Fibroblast of lung (primary cell): ENCODE results near the gene CHAMP1. TPM values are rescaled to one million over a fixed set of nuclear protein-coding genes. Genes with fewer than 3 reads are reported as not detected.

Experiments
- DNase-seq, 2 donors: peaks; one replicate each; pipeline versions ENCODE4 v3.0.0 to v3.0.0-alpha.2; 2010; ENCODE audit warnings: low read depth in 2 of 2
- H2AFZ ChIP-seq: 2 replicates; pipeline ENCODE4 v1.5.1; 2012; ENCODE audit warnings: low read length, control low read depth, inconsistent platforms
- H3K27ac ChIP-seq: 2 replicates; pipeline ENCODE4 v1.5.1; 2011; ENCODE audit warnings: low read length, control low read depth; ENCODE audit not compliant: insufficient read depth
- H3K27me3 ChIP-seq: 2 replicates; pipeline ENCODE4 v1.5.1; 2011; ENCODE audit warnings: mild to moderate bottlenecking, low read length; ENCODE audit not compliant: control insufficient read depth, insufficient read depth
- H3K36me3 ChIP-seq: 2 replicates; pipeline ENCODE4 v1.5.1; 2011; ENCODE audit warnings: low read length; ENCODE audit not compliant: control insufficient read depth, insufficient read depth
- H3K4me1 ChIP-seq: 2 replicates; pipeline ENCODE4 v1.5.1; 2011; ENCODE audit warnings: low read length; ENCODE audit not compliant: control insufficient read depth, insufficient read depth; ENCODE audit errors: extremely low read depth
- H3K4me2 ChIP-seq: 2 replicates; pipeline ENCODE4 v1.5.1; 2011; ENCODE audit warnings: low read length, control low read depth; ENCODE audit not compliant: insufficient read depth; ENCODE audit errors: extremely low read depth
- H3K4me3 ChIP-seq, 4 experiments: fragments of 200-600 bp in 1 of 4; sonication (generic) in 1 of 4; replicated peaks in 1 of 4; 2 replicates each; pipeline ENCODE4 v1.5.1; 2011 to 2016; ENCODE audit warnings: low read length in 4 of 4, low read depth in 3 of 4, mild to moderate bottlenecking in 3 of 4, control low read depth in 2 of 4, inconsistent platforms in 1 of 4, mixed read lengths in 1 of 4; ENCODE audit not compliant: insufficient read depth in 1 of 4; ENCODE audit errors: control extremely low read depth in 1 of 4
- H3K79me2 ChIP-seq: 2 replicates; pipeline ENCODE4 v1.5.1; 2012; ENCODE audit warnings: mild to moderate bottlenecking, low read length, inconsistent platforms; ENCODE audit not compliant: control insufficient read depth, insufficient read depth
- H3K9ac ChIP-seq: 2 replicates; pipeline ENCODE4 v1.5.1; 2011; ENCODE audit warnings: mild to moderate bottlenecking, low read length, control low read depth; ENCODE audit not compliant: insufficient read depth
- H3K9me3 ChIP-seq: 2 replicates; pipeline ENCODE4 v1.5.1; 2012; ENCODE audit warnings: low read depth, low read length; ENCODE audit not compliant: control insufficient read depth, insufficient read depth
- H4K20me1 ChIP-seq: 2 replicates; pipeline ENCODE4 v1.5.1; 2011; ENCODE audit warnings: low read length; ENCODE audit not compliant: control insufficient read depth, insufficient read depth; ENCODE audit errors: extremely low read depth
- CTCF ChIP-seq, 2 donors: IDR thresholded peaks in 1 of 2; conservative IDR thresholded peaks in 1 of 2; 1 replicate in 1 of 2; 2 replicates in 1 of 2; pipeline ENCODE4 v1.5.1; 2011 to 2012; ENCODE audit warnings: low read length in 2 of 2, control low read depth in 1 of 2, inconsistent platforms in 1 of 2, low read depth in 1 of 2, mild to moderate bottlenecking in 1 of 2
- EZH2 ChIP-seq: IDR thresholded peaks from 2 replicates; pipeline ENCODE4 v1.5.1; 2012; ENCODE audit warnings: low read length, control low read depth, mild to moderate bottlenecking; ENCODE audit errors: missing control alignments
- polyA plus RNA-seq, 2 donors: library from polyadenylated mRNA; depleted of rRNA in 1 of 2; stranded (reverse) in 1 of 2; unstranded in 1 of 2; fragments of >200 nt; gene quantifications; 2 replicates each; pipeline ENCODE4 v1.2.1, GENCODE V29; 2011 to 2012; ENCODE audit warnings: missing spikeins in 1 of 2
- total RNA-seq: library from RNA; depleted of rRNA; stranded (reverse); fragments of >200 nt; gene quantifications from 2 replicates; pipeline ENCODE4 v1.2.1, GENCODE V29; 2014

The CHAMP1 gene
- total and polyA plus RNA-seq, 2 donors (not counting 1 experiment from before 2014, with no cell fraction given), result 14.5 to 35.2 TPM

GRCh38 chr13:114321256-114321655 lies 7.0 kb downstream of the CHAMP1 start:
- peaks cover 18% of the 10 kb centered on the region for H3K4me1 ChIP-seq
- no peaks in the 10 kb centered on the region for H3K27me3 ChIP-seq
- H3K79me2 ChIP-seq, result peaks cover 65% of the 10 kb centered on the region
- no peak overlapping the region for H2AFZ ChIP-seq
- no peak for TF ChIP-seq CTCF (conservative IDR thresholded peaks at IDR 0.05 in 1 of 2, IDR thresholded peaks at IDR 0.05 in 1 of 2; ENCODE audit: low read depth in 1 of 2, low read length in 2 of 2)
- TF ChIP-seq EZH2, result no peak
- H3K9ac ChIP-seq, result no peak overlapping the region
- H3K27ac ChIP-seq, result no peak overlapping the region
- peaks cover 19% of the 10 kb centered on the region for H3K36me3 ChIP-seq
- no peak overlapping the region for H3K4me3 ChIP-seq
- no peak for DNase-seq
- H4K20me1 ChIP-seq, result peaks cover 5% of the 10 kb centered on the region
- no peaks in the 10 kb centered on the region for H3K9me3 ChIP-seq
- no peak overlapping the region for H3K4me2 ChIP-seq

- Histone ChIP-seq H3K79me2 (peaks cover 45% of the 10 kb centered on the region), H3K4me3 (no peak overlapping the region), H3K9me3 (no peaks in the 10 kb centered on the region), H2AFZ (no peak overlapping the region), H3K27ac (no peak overlapping the region), H3K4me2 (no peak overlapping the region), H3K36me3 (peaks cover 19% of the 10 kb centered on the region), H3K4me1 (peaks cover 16% of the 10 kb centered on the region), H3K27me3 (no peaks in the 10 kb centered on the region), H4K20me1 (peaks cover 5% of the 10 kb centered on the region), H3K9ac (no peak overlapping the region)
- TF ChIP-seq CTCF (conservative IDR thresholded peaks at IDR 0.05 in 1 of 2, IDR thresholded peaks at IDR 0.05 in 1 of 2; ENCODE audit: low read depth in 1 of 2, low read length in 2 of 2), result no peak
- no peak for TF ChIP-seq EZH2
- DNase-seq, result no peak
These were observed 9.0 kb downstream of the CHAMP1 start for GRCh38 chr13:114323349-114323748.

- no peak overlapping the region for H3K4me3 ChIP-seq
- no peaks in the 10 kb centered on the region for H3K27me3 ChIP-seq
- H3K79me2 ChIP-seq, result peaks cover 39% of the 10 kb centered on the region
- H4K20me1 ChIP-seq, result peaks cover 2% of the 10 kb centered on the region
- no peak overlapping the region for H3K27ac ChIP-seq
- no peak for TF ChIP-seq CTCF (conservative IDR thresholded peaks at IDR 0.05 in 1 of 2, IDR thresholded peaks at IDR 0.05 in 1 of 2; ENCODE audit: low read depth in 1 of 2, low read length in 2 of 2)
- no peak for TF ChIP-seq EZH2
- no peak overlapping the region for H3K4me2 ChIP-seq
- peaks cover 10% of the 10 kb centered on the region for H3K4me1 ChIP-seq
- no peak overlapping the region for H2AFZ ChIP-seq
- DNase-seq, result no peak
- H3K36me3 ChIP-seq, result peaks cover 19% of the 10 kb centered on the region
- H3K9ac ChIP-seq, result no peak overlapping the region
- H3K9me3 ChIP-seq, result no peaks in the 10 kb centered on the region
These were observed 10.0 kb downstream of the CHAMP1 start for GRCh38 chr13:114324334-114324733.
